Activated T-helper 2 cell treated with anti-CD3 and anti-CD28 coated beads, Interferon-gamma antibody, Interleukin-2, Interleukin-4, amounts not matched to agents 10 μg/mL and 5 μg/mL and 100 μg/mL, durations not matched to agents 14 hours and 24 hours and 36 hours (primary cell): ENCODE data around the gene TTYH3. TPM values are rescaled to one million over a fixed set of nuclear protein-coding genes. Genes with fewer than 3 reads are reported as not detected.
A peak's percentile ranks its signal among the peaks of the same experiment; 100 is the strongest.
"Not testable (repeated sequence)": the region's sequence is repeated elsewhere in the genome, so short reads cannot be mapped to it uniquely, and the experiment has no call there.

Experiments
- DNase-seq: peaks from one replicate; pipeline ENCODE4 v3.0.0; 2021; ENCODE audit warnings: low spot score
- H3K27ac Mint-ChIP-seq: one replicate; pipeline ENCODE4 v1.8.0; 2021; ENCODE audit warnings: mixed read lengths
- H3K27me3 Mint-ChIP-seq: one replicate; pipeline ENCODE4 v1.8.0; 2021; ENCODE audit warnings: low read depth, mixed read lengths
- H3K36me3 Mint-ChIP-seq: one replicate; pipeline ENCODE4 v1.8.0; 2021; ENCODE audit warnings: low read depth, mixed read lengths
- H3K4me1 Mint-ChIP-seq: one replicate; pipeline ENCODE4 v1.8.0; 2021; ENCODE audit warnings: low read depth, mixed read lengths
- H3K4me3 Mint-ChIP-seq: one replicate; pipeline ENCODE4 v1.8.0; 2021; ENCODE audit warnings: low read depth, mild to moderate bottlenecking, moderate library complexity, mixed read lengths
- H3K9me3 Mint-ChIP-seq: one replicate; pipeline ENCODE4 v1.8.0; 2021; ENCODE audit warnings: mixed read lengths
- intact Hi-C: fragments of 100-400 bp; cut with micrococcal nuclease; formaldehyde crosslinking; loops from one replicate; pipeline ENCODE4 v1.15.1; 2023
- total RNA-seq: library from RNA; stranded (reverse); gene quantifications from 2 replicates; pipeline ENCODE4 v1.2.3, GENCODE V29; 2022

Gene TTYH3
- total RNA-seq, 1 donor from 2014 or later = 48.7 TPM

- Mint-ChIP-seq H3K9me3 (no peaks in the 10 kb centered on the region), H3K36me3 (no peaks in the 10 kb centered on the region)
Observed at GRCh38 chr7:2666588-2667250, 34.9 kb downstream of the TTYH3 start.

GRCh38 chr7:2667843-2668242 lies 36.1 kb downstream of the TTYH3 start:
- no peaks in the 10 kb centered on the region for H3K36me3 Mint-ChIP-seq

More at GRCh38 chr7:2666588-2667250, 34.9 kb downstream of the TTYH3 start:
- H3K4me3 Mint-ChIP-seq = no peak overlapping the region
- intact Hi-C loops = no loop called here
- H3K27me3 Mint-ChIP-seq = peaks cover 18% of the 10 kb centered on the region
- H3K27ac Mint-ChIP-seq = no peak overlapping the region
- no peak for DNase-seq
- H3K4me1 Mint-ChIP-seq = peaks cover 3% of the 10 kb centered on the region

GRCh38 chr7:2668401-2668800 lies 36.6 kb downstream of the TTYH3 start:
- intact Hi-C loops = no loop called here
- Mint-ChIP-seq H3K27ac (no peak overlapping the region), H3K9me3 (no peaks in the 10 kb centered on the region), H3K4me1 (peaks cover 3% of the 10 kb centered on the region), H3K4me3 (no peak overlapping the region), H3K27me3 (peaks cover 19% of the 10 kb centered on the region), H3K36me3 (no peaks in the 10 kb centered on the region)
- no peak for DNase-seq

More at GRCh38 chr7:2667843-2668242, 36.1 kb downstream of the TTYH3 start:
- intact Hi-C loops = no loop called here
- no peak overlapping the region for H3K27ac Mint-ChIP-seq
- peaks cover 3% of the 10 kb centered on the region for H3K4me1 Mint-ChIP-seq
- no peaks in the 10 kb centered on the region for H3K9me3 Mint-ChIP-seq
- H3K4me3 Mint-ChIP-seq = no peak overlapping the region
- peaks cover 18% of the 10 kb centered on the region for H3K27me3 Mint-ChIP-seq
- no peak for DNase-seq

GRCh38 chr7:2670171-2670570 lies 38.4 kb downstream of the TTYH3 start:
- Mint-ChIP-seq H3K27ac (no peak overlapping the region), H3K4me1 (peaks cover 3% of the 10 kb centered on the region), H3K36me3 (no peaks in the 10 kb centered on the region), H3K9me3 (no peaks in the 10 kb centered on the region), H3K4me3 (no peak overlapping the region), H3K27me3 (peaks cover 31% of the 10 kb centered on the region)
- DNase-seq = no peak
- intact Hi-C loops = no loop called here

- H3K9me3 Mint-ChIP-seq = no peaks in the 10 kb centered on the region
- H3K4me1 Mint-ChIP-seq = peaks cover 3% of the 10 kb centered on the region
- no peaks in the 10 kb centered on the region for H3K36me3 Mint-ChIP-seq
- peaks cover 31% of the 10 kb centered on the region for H3K27me3 Mint-ChIP-seq
- H3K27ac Mint-ChIP-seq = no peak overlapping the region
- peak; percentile 56 for DNase-seq
- no peak overlapping the region for H3K4me3 Mint-ChIP-seq
- intact Hi-C loops = loop anchor here (1.0 kb wide), 1 partner anchor 38 kb away; no protein-coding TSS in a partner anchor
Observed at GRCh38 chr7:2670720-2671391, 39.1 kb downstream of the TTYH3 start.

GRCh38 chr7:2673214-2673613 lies 41.4 kb downstream of the TTYH3 start:
- not testable (repeated sequence) for H3K9me3 Mint-ChIP-seq

GRCh38 chr7:2673934-2674333 lies 42.1 kb downstream of the TTYH3 start:
- H3K27me3 Mint-ChIP-seq = peaks cover 20% of the 10 kb centered on the region
- DNase-seq = no peak
- peaks cover 3% of the 10 kb centered on the region for H3K4me1 Mint-ChIP-seq
- no peak overlapping the region for H3K4me3 Mint-ChIP-seq
- H3K9me3 Mint-ChIP-seq = no peaks in the 10 kb centered on the region
- no peak overlapping the region for H3K27ac Mint-ChIP-seq
- H3K36me3 Mint-ChIP-seq = no peaks in the 10 kb centered on the region
- intact Hi-C loops = no loop called here

More at GRCh38 chr7:2673214-2673613, 41.4 kb downstream of the TTYH3 start:
- intact Hi-C loops, H3K4me1 Mint-ChIP-seq, H3K4me3 Mint-ChIP-seq, H3K36me3 Mint-ChIP-seq, H3K27ac Mint-ChIP-seq, DNase-seq: not testable (repeated sequence)
- peaks cover 21% of the 10 kb centered on the region for H3K27me3 Mint-ChIP-seq

- peaks cover 16% of the 10 kb centered on the region for H3K27me3 Mint-ChIP-seq
- no peak overlapping the region for H3K4me3 Mint-ChIP-seq
- H3K4me1 Mint-ChIP-seq = peaks cover 3% of the 10 kb centered on the region
- H3K27ac Mint-ChIP-seq = no peak overlapping the region
- no peaks in the 10 kb centered on the region for H3K9me3 Mint-ChIP-seq
- no peaks in the 10 kb centered on the region for H3K36me3 Mint-ChIP-seq
- intact Hi-C loops = no loop called here
- DNase-seq = no peak
Observed at GRCh38 chr7:2675256-2675764, 43.5 kb downstream of the TTYH3 start.

- H3K4me3 Mint-ChIP-seq, H3K4me1 Mint-ChIP-seq, H3K9me3 Mint-ChIP-seq, DNase-seq, H3K27ac Mint-ChIP-seq, intact Hi-C loops, H3K36me3 Mint-ChIP-seq: not testable (repeated sequence)
- peaks cover 16% of the 10 kb centered on the region for H3K27me3 Mint-ChIP-seq
Observed at GRCh38 chr7:2676576-2676975, 44.8 kb downstream of the TTYH3 start.

- H3K9me3 Mint-ChIP-seq, H3K36me3 Mint-ChIP-seq, intact Hi-C loops: not testable (repeated sequence)
Observed at GRCh38 chr7:2678454-2678853, 46.7 kb downstream of the TTYH3 start.

GRCh38 chr7:2679135-2680127 lies 47.6 kb downstream of the TTYH3 start:
- not testable (repeated sequence) for H3K36me3 Mint-ChIP-seq

More at GRCh38 chr7:2678454-2678853, 46.7 kb downstream of the TTYH3 start:
- not testable (repeated sequence) for DNase-seq, H3K4me3 Mint-ChIP-seq, H3K4me1 Mint-ChIP-seq, H3K27ac Mint-ChIP-seq
- peaks cover 15% of the 10 kb centered on the region for H3K27me3 Mint-ChIP-seq

GRCh38 chr7:2680256-2680655 lies 48.5 kb downstream of the TTYH3 start:
- no peaks in the 10 kb centered on the region for H3K4me1 Mint-ChIP-seq
- no peak overlapping the region for H3K4me3 Mint-ChIP-seq
- H3K27me3 Mint-ChIP-seq = peaks cover 4% of the 10 kb centered on the region
- H3K27ac Mint-ChIP-seq = no peak overlapping the region
- no peaks in the 10 kb centered on the region for H3K9me3 Mint-ChIP-seq
- DNase-seq = no peak
- intact Hi-C loops = loop anchor here (5.0 to 10.0 kb wide), 2 partner anchors 203 to 225 kb away; partner anchors contain the start of gene GRIFIN
- no peaks in the 10 kb centered on the region for H3K36me3 Mint-ChIP-seq

More at GRCh38 chr7:2679135-2680127, 47.6 kb downstream of the TTYH3 start:
- not testable (repeated sequence) for H3K4me3 Mint-ChIP-seq, H3K27me3 Mint-ChIP-seq, DNase-seq, H3K4me1 Mint-ChIP-seq, H3K27ac Mint-ChIP-seq, H3K9me3 Mint-ChIP-seq
- intact Hi-C loops = loop anchor here (5.0 to 10.0 kb wide), 2 partner anchors 202 to 225 kb away; partner anchors contain the start of gene GRIFIN
